ENCODE data around the gene SCN2A.
"Not testable (repeated sequence)": the region's sequence is repeated elsewhere in the genome, so short reads cannot be mapped to it uniquely, and the experiment has no call there.

SCN2A gene

GRCh38 chr2:165248238-165248637, 9.0 kb downstream of the SCN2A start:
- Histone ChIP-seq H3K4me3 (no peak overlapping the region), H3K27ac (no peak overlapping the region)

DNA sequence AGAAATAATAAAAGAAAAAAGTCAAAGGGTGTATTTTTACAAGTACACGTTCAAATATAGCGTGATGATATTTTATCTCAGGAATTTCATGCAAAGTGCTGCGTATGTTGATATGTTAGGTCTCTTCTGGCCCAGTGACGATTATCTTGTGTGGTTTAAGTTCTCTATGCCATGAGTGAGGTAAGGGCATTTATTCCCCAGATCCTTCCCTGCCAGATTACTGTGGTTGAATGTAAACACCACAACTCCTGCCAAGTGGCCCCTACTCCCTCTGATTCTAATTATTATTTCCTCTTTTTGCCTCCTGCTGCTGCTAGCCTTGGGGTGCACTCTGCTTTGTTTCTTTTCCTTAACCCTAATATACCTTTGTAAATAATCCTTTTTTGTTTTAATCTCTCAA, 12.2 kb downstream of the SCN2A start:
- no peak overlapping the region for H3K27ac ChIP-seq
- no peak overlapping the region for H3K4me3 ChIP-seq

DNA sequence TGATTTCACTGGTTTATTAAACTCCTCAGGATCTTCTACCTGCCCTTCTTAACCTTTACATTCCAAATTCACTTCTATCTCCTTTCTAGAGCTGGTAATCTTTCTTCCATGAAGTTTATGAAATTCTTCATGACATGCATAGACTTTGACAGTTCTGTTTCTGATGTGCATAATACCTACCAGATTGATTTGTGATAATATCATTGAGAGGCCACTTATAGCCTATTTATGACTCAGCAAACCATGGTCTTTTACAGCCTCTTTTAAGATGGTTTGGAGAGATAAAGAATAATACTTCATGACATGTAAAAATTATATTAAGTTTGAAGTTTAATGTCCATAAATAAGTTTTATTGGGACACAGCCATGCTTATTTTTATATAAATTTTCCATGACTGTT, 14.0 kb downstream of the SCN2A start:
- no peak overlapping the region for H3K27ac ChIP-seq
- H3K4me3 ChIP-seq, result no peak overlapping the region

GRCh38 chr2:165256618-165257017, 17.4 kb downstream of the SCN2A start:
- no peak overlapping the region for H3K4me3 ChIP-seq
- H3K27ac ChIP-seq, result no peak overlapping the region

- not testable (repeated sequence) for H3K27ac ChIP-seq, H3K4me3 ChIP-seq
Observed at GRCh38 chr2:165260347-165260746, 21.1 kb downstream of the SCN2A start.

DNA sequence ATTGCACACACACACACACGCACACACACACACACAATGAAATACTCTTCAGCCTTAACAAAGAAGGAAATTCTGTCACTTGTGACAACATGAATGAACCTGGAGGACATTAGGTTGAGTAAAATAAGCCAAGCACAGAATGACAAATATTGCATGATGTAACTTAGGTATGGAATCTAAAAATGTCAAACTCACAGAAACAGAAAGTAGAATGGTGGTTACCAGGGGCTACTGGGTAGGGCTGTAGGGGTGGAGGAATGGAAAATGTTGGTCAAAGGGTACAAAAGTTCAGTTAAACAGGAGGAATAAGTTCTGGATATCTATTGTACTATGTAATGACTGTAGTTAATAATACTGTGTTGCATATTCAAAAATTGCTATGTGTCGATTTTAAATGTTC, 29.5 kb downstream of the SCN2A start:
- no peak overlapping the region for H3K27ac ChIP-seq
- no peak overlapping the region for H3K4me3 ChIP-seq

GRCh38 chr2:165273176-165273575, 34.0 kb downstream of the SCN2A start:
- H3K27ac ChIP-seq, result peak overlapping the region in 1 of 21 experiments; percentile 28

DNA sequence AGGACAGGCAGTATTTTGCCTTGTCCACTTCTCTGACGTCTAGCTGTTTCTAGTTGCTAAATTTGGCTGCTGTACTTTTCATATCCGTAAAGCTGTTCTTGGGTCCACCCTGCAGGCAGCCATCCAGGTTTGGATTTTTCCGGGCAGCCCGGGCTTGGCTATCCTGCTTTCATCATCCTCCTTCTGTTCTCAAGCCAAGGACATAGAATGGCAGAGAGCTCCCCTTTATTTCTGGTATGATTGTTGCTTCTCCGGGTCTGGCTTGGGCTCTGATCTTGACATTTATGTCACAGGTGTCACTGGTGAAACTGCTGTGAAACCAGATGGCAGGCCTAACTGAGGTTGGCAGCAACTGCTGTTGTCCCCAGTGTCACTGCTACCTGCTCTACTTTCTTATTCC, 35.5 kb downstream of the SCN2A start:
- Histone ChIP-seq H3K27ac (peak overlapping the region in 4 of 21 experiments; percentile 13 to 60 (median 44)), H3K4me3 (no peak overlapping the region)

More at GRCh38 chr2:165273176-165273575, 34.0 kb downstream of the SCN2A start:
- no peak overlapping the region for H3K4me3 ChIP-seq

- H3K27ac ChIP-seq, result peak overlapping the region in 2 of 21 experiments; percentile 24 to 60
- H3K4me3 ChIP-seq, result no peak overlapping the region
Observed at GRCh38 chr2:165275932-165276331, 36.7 kb downstream of the SCN2A start.

DNA sequence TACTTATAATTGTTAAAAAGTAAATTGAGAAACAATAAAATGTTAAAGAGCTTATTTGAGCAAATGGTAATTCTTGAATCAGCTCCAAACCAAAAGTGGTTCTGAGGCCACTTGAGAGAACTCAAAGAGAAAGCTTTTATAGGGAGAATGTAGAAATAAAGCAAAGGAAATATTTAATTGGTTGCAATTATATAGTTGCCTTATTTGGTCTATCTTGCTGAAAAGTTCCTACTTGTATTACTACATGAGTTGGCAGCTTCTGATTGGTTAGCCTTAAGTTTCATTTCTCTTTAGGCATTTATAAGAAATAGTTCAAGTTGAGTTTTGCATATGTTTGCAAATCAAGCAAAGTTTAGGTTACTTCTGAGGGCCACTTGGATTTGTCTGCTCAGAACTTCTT, 38.1 kb downstream of the SCN2A start:
- Histone ChIP-seq H3K4me3 (no peak overlapping the region), H3K27ac (peak overlapping the region in 2 of 21 experiments; percentile 9 to 33)

GRCh38 chr2:165277860-165278656, 38.8 kb downstream of the SCN2A start:
- Histone ChIP-seq H3K27ac (peak overlapping the region in 2 of 21 experiments; percentile 9 to 33), H3K4me3 (no peak overlapping the region)

GRCh38 chr2:165280356-165280755, 41.1 kb downstream of the SCN2A start:
- Histone ChIP-seq H3K4me3 (no peak overlapping the region), H3K27ac (no peak overlapping the region)

GRCh38 chr2:165281387-165281786, 42.2 kb downstream of the SCN2A start:
- H3K27ac ChIP-seq, result no peak overlapping the region
- no peak overlapping the region for H3K4me3 ChIP-seq

- Histone ChIP-seq H3K4me3 (no peak overlapping the region), H3K27ac (no peak overlapping the region)
Observed at GRCh38 chr2:165283342-165283741, 44.1 kb downstream of the SCN2A start.

GRCh38 chr2:165287094-165287778, 48.0 kb downstream of the SCN2A start:
- Histone ChIP-seq H3K4me3 (no peak overlapping the region), H3K27ac (no peak overlapping the region)

DNA sequence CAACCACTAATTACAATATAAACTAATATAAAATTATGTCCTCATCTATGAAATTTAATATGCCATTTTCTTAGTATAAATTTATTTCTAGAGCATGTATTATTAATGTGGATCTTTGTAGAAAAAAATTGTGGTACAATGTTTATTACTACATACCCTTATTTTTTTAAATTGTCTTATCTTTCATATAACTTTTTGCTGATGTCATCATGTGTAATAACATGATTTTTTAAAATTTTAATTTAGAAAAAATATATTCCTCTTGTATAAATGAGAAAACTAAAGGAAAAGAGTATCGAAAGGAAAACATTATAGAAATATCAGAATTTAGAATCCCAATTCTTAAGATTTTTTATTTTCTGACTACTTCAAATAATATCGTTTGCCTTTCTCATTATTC, 49.9 kb downstream of the SCN2A start:
- no peak overlapping the region for H3K4me3 ChIP-seq

DNA sequence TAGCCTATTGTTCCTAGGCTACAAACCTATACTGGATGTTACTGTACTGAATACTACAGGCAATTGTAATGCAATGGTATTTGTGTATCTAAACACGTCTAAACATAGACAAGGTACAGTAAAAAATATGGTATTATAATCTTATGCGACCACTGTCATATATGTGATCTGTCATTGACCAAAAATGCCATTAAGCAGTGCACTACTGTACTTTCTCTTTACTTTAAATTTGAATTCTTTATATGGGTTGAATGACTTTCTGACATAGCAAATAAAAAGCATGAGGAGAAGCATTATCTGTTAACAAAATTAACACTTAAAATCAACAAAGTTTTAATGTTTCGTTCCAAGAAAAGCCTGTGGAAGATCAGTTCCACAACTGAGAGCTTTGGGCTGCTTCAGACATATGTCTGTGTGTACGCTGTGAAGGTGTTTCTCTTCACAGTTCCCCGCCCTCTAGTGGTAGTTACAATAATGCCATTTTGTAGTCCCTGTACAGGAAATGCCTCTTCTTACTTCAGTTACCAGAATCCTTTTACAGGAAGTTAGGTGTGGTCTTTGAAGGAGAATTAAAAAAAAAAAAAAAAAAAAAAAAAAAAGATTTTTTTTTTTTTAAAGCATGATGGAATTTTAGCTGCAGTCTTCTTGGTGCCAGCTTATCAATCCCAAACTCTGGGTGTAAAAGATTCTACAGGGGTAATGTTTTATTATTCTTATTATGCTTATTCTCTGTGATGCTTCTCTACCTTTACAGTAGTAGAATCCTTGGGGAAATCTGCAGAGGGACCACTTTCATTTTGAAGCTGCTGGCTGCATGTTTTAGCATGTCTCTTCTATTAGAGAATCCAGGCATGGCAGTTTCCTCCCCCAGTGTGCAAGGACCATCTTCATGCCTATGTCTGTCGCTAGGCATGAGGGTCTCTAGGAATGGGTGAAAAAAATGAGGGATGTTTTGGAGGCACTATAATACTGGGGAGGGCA, 54.5 kb downstream of the SCN2A start:
- Histone ChIP-seq H3K4me3 (no peak overlapping the region), H3K27ac (no peak overlapping the region)

More for the DNA sequence above, 49.9 kb downstream of the SCN2A start:
- H3K27ac ChIP-seq, result no peak overlapping the region

GRCh38 chr2:165294912-165295311, 55.7 kb downstream of the SCN2A start:
- no peak overlapping the region for H3K27ac ChIP-seq
- H3K4me3 ChIP-seq, result no peak overlapping the region

DNA sequence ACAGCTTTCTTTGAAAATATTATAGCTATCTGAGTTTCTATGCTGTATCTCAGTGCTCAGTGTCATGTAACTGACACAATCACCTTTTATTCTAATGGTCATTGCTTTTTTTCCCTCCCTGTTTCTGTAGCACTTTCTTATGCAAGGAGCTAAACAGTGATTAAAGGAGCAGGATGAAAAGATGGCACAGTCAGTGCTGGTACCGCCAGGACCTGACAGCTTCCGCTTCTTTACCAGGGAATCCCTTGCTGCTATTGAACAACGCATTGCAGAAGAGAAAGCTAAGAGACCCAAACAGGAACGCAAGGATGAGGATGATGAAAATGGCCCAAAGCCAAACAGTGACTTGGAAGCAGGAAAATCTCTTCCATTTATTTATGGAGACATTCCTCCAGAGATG, 56.4 kb downstream of the SCN2A start:
- H3K27ac ChIP-seq, result no peak overlapping the region
- no peak overlapping the region for H3K4me3 ChIP-seq

Measured in skin epidermis (tissue), 12 donors.